HepG2 (cell line): ENCODE data around the gene GOLGA8N. TPM values are rescaled to one million over a fixed set of nuclear protein-coding genes. Genes with fewer than 3 reads are reported as not detected.

Source experiments
- ASH2L ChIP-seq: fragments of 300-600, 200-600 bp; sonication (generic); IDR thresholded peaks from 2 replicates; pipeline ENCODE4 v1.7.0; 2017; ENCODE audit warnings: low read depth, mild to moderate bottlenecking, moderate library complexity, mixed read lengths, low read length; ENCODE audit not compliant: insufficient read length
- DMAP1 ChIP-seq: IDR thresholded peaks from 2 replicates; pipeline ENCODE4 v1.6.1; 2016
- GATAD1 ChIP-seq: IDR thresholded peaks from 2 replicates; pipeline ENCODE4 v1.6.1; 2016; ENCODE audit warnings: missing genetic modification reagents, missing compliant biosample characterization
- HOMEZ ChIP-seq: IDR thresholded peaks from 2 replicates; pipeline ENCODE4 v1.6.1; 2016; ENCODE audit warnings: low read depth
- HOXA3 ChIP-seq: sonication (generic); formaldehyde crosslinking; IDR thresholded peaks from 2 replicates; pipeline ENCODE4 v1.5.0; 2020; ENCODE audit warnings: missing genetic modification reagents
- KMT2B ChIP-seq: IDR thresholded peaks from 2 replicates; pipeline ENCODE4 v1.6.1; 2016; ENCODE audit warnings: missing genetic modification reagents, missing compliant biosample characterization
- MXI1 ChIP-seq: IDR thresholded peaks from 3 replicates; pipeline ENCODE4 v1.6.1; 2012; ENCODE audit warnings: low read depth, low read length, inconsistent platforms, borderline replicate concordance
- MYC ChIP-seq: sonication (generic); formaldehyde crosslinking; IDR thresholded peaks from 2 replicates; pipeline ENCODE4 v1.9.0; 2021; ENCODE audit warnings: missing genetic modification reagents, borderline replicate concordance
- NFYB ChIP-seq: sonication (generic); formaldehyde crosslinking; IDR thresholded peaks from 2 replicates; pipeline ENCODE4 v1.4.0; 2020; ENCODE audit warnings: missing genetic modification reagents
- NFYC ChIP-seq: IDR thresholded peaks from 2 replicates; pipeline ENCODE4 v1.6.1; 2016; ENCODE audit warnings: missing genetic modification reagents, missing compliant biosample characterization
- PATZ1 ChIP-seq: sonication (generic); formaldehyde crosslinking; IDR thresholded peaks from 2 replicates; pipeline ENCODE4 v1.4.0; 2020; ENCODE audit warnings: missing genetic modification reagents
- POLR2AphosphoS5 ChIP-seq: IDR thresholded peaks from 2 replicates; pipeline ENCODE4 v1.6.1; 2012; ENCODE audit warnings: low read depth, low read length
- SIN3B ChIP-seq: fragments of 150-350 bp; IDR thresholded peaks from 2 replicates; pipeline ENCODE4 v1.6.1; 2014; ENCODE audit warnings: low read length
- TAF1 ChIP-seq: sonication (generic); formaldehyde crosslinking; IDR thresholded peaks from 2 replicates; pipeline ENCODE4 v1.4.0; 2020; ENCODE audit warnings: missing genetic modification reagents
- TFDP1 ChIP-seq: IDR thresholded peaks from 2 replicates; pipeline ENCODE4 v1.6.1; 2016; ENCODE audit warnings: missing compliant biosample characterization, missing genetic modification reagents, borderline replicate concordance
- TFDP2 ChIP-seq: sonication (generic); formaldehyde crosslinking; IDR thresholded peaks from 2 replicates; pipeline ENCODE4 v1.4.0; 2020; ENCODE audit warnings: missing genetic modification reagents
- YEATS2 ChIP-seq: sonication (generic); formaldehyde crosslinking; IDR thresholded peaks from 2 replicates; pipeline ENCODE4 v1.4.0; 2020; ENCODE audit warnings: missing genetic modification reagents, borderline replicate concordance
- ZFX ChIP-seq: sonication (generic); formaldehyde crosslinking; IDR thresholded peaks from 2 replicates; pipeline ENCODE4 v1.4.0; 2020; ENCODE audit warnings: mild to moderate bottlenecking, low read depth, missing genetic modification reagents, moderate library complexity
- ZFY ChIP-seq: sonication (generic); formaldehyde crosslinking; IDR thresholded peaks from 2 replicates; pipeline ENCODE4 v1.4.0; 2020; ENCODE audit warnings: missing genetic modification reagents
- ZNF335 ChIP-seq: sonication (generic); formaldehyde crosslinking; IDR thresholded peaks from 2 replicates; pipeline ENCODE4 v1.4.0; 2020; ENCODE audit warnings: missing genetic modification reagents
- ZNF574 ChIP-seq: sonication (generic); formaldehyde crosslinking; IDR thresholded peaks from 2 replicates; pipeline ENCODE4 v1.4.0; 2020; ENCODE audit warnings: missing genetic modification reagents
- polyA plus RNA-seq, 8 experiments: library from polyadenylated mRNA; depleted of rRNA in 3 of 8; stranded (reverse) in 7 of 8; unstranded in 1 of 8; fragments of >200 nt; fragmentation: Illumina TruSeq in 4 of 8; extraction: Trizol in 4 of 8; gene quantifications; 2 replicates each; pipeline versions ENCODE4 v1.2.1 to v1.2.3, GENCODE V29; 2011 to 2016; ENCODE audit warnings: low read depth in 4 of 8, missing spikeins in 1 of 8, mixed read lengths in 1 of 8; ENCODE audit not compliant: insufficient read depth in 1 of 8
- total RNA-seq, 5 experiments: library from RNA; depleted of rRNA; stranded (reverse); fragments of >200 nt; fragmentation: Illumina TruSeq; extraction: Trizol; gene quantifications; 2 replicates each; pipeline ENCODE4 v1.2.3, GENCODE V29; 2016; ENCODE audit warnings: low read depth in 1 of 5

GOLGA8N gene
- total and polyA plus RNA-seq, 2 of the 13 experiments (the other 11 are each of a cell fraction or from before 2014, with no cell fraction given) = 0.66 to 2.1 TPM

GRCh38 chr15:32615051-32615870 is 22.0 kb downstream of the GOLGA8N start, which contains the start of gene ARHGAP11A (continued):
- 0 out of 2 replicates have a peak, but pooled peaks have one; percentile 49 for TF ChIP-seq HOMEZ (CRISPR knock-in tag)
- peak; percentile 13; the same call in 1 of the 2 replicates for TF ChIP-seq DMAP1
- TF ChIP-seq PATZ1 (CRISPR knock-in tag) = peak; percentile 81
- peak; percentile 77 for TF ChIP-seq NFYC (CRISPR knock-in tag)
- TF ChIP-seq HOXA3 (CRISPR knock-in tag) = peak; percentile 23; the same call in 1 of the 2 replicates
- 0 out of 2 replicates have a peak, but pooled peaks have one; percentile 28 for TF ChIP-seq ZNF574 (CRISPR knock-in tag)
- peak; percentile 42; the same call in 1 of the 2 replicates for TF ChIP-seq TAF1 (CRISPR knock-in tag)
- TF ChIP-seq ZFY (CRISPR knock-in tag) = peak; percentile 47
- peak; percentile 29; the same call in 1 of the 2 replicates for TF ChIP-seq ZFX (CRISPR knock-in tag)
- TF ChIP-seq MXI1 = peak; percentile 79; the same call in 2 of the 3 replicates
- TF ChIP-seq SIN3B = peak; percentile 72
- TF ChIP-seq ZNF335 (CRISPR knock-in tag) = peak; percentile 99
- TF ChIP-seq TFDP1 (CRISPR knock-in tag) = peak; percentile 81; the same call in 1 of the 2 replicates
- TF ChIP-seq NFYB (CRISPR knock-in tag) = peak; percentile 68
- peak; percentile 59; the same call in 1 of the 2 replicates for TF ChIP-seq MYC (CRISPR knock-in tag)
- TF ChIP-seq GATAD1 (CRISPR knock-in tag) = peak; percentile 67; the same call in 1 of the 2 replicates
- peak; percentile 77 for TF ChIP-seq ASH2L
- TF ChIP-seq POLR2AphosphoS5 = peak; percentile 38; the same call in 1 of the 2 replicates
- peak; percentile 82 for TF ChIP-seq TFDP2 (CRISPR knock-in tag)
- TF ChIP-seq YEATS2 (CRISPR knock-in tag) = peak; percentile 31; the same call in 1 of the 2 replicates
- TF ChIP-seq KMT2B (CRISPR knock-in tag) = peak; percentile 55
